Stimulated activated CD8-positive, alpha-beta memory T cell treated with anti-CD3 and anti-CD28 coated beads, Interleukin-15, amount 100 ng/mL, for 48 hours (primary cell): ENCODE measurements around the gene UBTD1.
A peak's percentile ranks its signal among the peaks of the same experiment; 100 is the strongest.

Source experiments
- DNase-seq, 2 donors: peaks; one replicate each; pipeline ENCODE4 v3.0.0-alpha.2; 2020; ENCODE audit warnings: low read depth in 2 of 2

The UBTD1 gene

GRCh38 chr10:97584798-97585438 is 86.2 kb downstream of the UBTD1 start:
- DNase-seq, result no peak

- DNase-seq, result no peak
Measured at GRCh38 chr10:97585439-97585811, 86.7 kb downstream of the UBTD1 start.

GRCh38 chr10:97587183-97587582 is 88.5 kb downstream of the UBTD1 start:
- no peak for DNase-seq

- DNase-seq, result no peak
Measured at GRCh38 chr10:97589479-97589878, 90.8 kb downstream of the UBTD1 start, which contains the start of gene C10orf62. TSS of gene C10orf62 (plus strand) at chr10:97589721. CDS start at chr10:97589898, 177 bp downstream.

GRCh38 chr10:97590082-97590747 is 91.5 kb downstream of the UBTD1 start:
- DNase-seq, result peak in 1 of 2 donors; percentile 4

GRCh38 chr10:97590748-97591495 is 92.2 kb downstream of the UBTD1 start:
- no peak for DNase-seq

GRCh38 chr10:97593421-97593820 is 94.7 kb downstream of the UBTD1 start:
- DNase-seq, result no peak

- DNase-seq, result no peak
Measured at GRCh38 chr10:97596101-97597082, 97.7 kb downstream of the UBTD1 start.

- no peak for DNase-seq
Measured at GRCh38 chr10:97597778-97598177, 99.1 kb downstream of the UBTD1 start.

GRCh38 chr10:97598407-97599271 is 99.9 kb downstream of the UBTD1 start:
- DNase-seq, result no peak

- no peak for DNase-seq
Measured at GRCh38 chr10:97599272-97599619, 100.5 kb downstream of the UBTD1 start.

GRCh38 chr10:97600616-97601015 is 101.9 kb downstream of the UBTD1 start:
- DNase-seq, result no peak

- no peak for DNase-seq
Measured at GRCh38 chr10:97601268-97602215, 102.8 kb downstream of the UBTD1 start.

GRCh38 chr10:97607095-97607636 is 108.4 kb downstream of the UBTD1 start:
- DNase-seq, result no peak

- DNase-seq, result no peak
Measured at GRCh38 chr10:97608991-97609561, 110.4 kb downstream of the UBTD1 start.

- no peak for DNase-seq
Measured at GRCh38 chr10:97611473-97611872, 112.7 kb downstream of the UBTD1 start.

- DNase-seq, result no peak
Measured at GRCh38 chr10:97612386-97612785, 113.7 kb downstream of the UBTD1 start.

GRCh38 chr10:97618285-97618684 is 119.6 kb downstream of the UBTD1 start:
- DNase-seq, result no peak

GRCh38 chr10:97618733-97619132 is 120.0 kb downstream of the UBTD1 start:
- no peak for DNase-seq
